DOHH2 (cell line): ENCODE results near the gene NUP210L.

ENCODE experiments used
- H3F3A ChIP-seq: fragments of 200-600 bp; sonication (generic), shearing (Covaris generic); 2 replicates; pipeline ENCODE4 v1.6.0; 2016; ENCODE audit warnings: antibody characterized with exemption, mild to moderate bottlenecking; ENCODE audit not compliant: control insufficient read depth, insufficient read depth
- H3K27ac ChIP-seq: fragments of 200-600 bp; sonication (generic); 2 replicates; pipeline ENCODE4 v1.5.1; 2014; ENCODE audit warnings: low read depth, mild to moderate bottlenecking, low read length, moderate library complexity
- H3K27me3 ChIP-seq: fragments of 200-600 bp; sonication (generic); 2 replicates; pipeline ENCODE4 v1.6.1; 2014; ENCODE audit warnings: mild to moderate bottlenecking, low read length, mixed read lengths; ENCODE audit not compliant: control insufficient read depth
- H3K36me3 ChIP-seq: fragments of 200-600 bp; sonication (generic); 2 replicates; pipeline ENCODE4 v1.6.1; 2014; ENCODE audit warnings: mild to moderate bottlenecking, low read length, moderate library complexity, mixed read lengths; ENCODE audit not compliant: control insufficient read depth
- H3K4me1 ChIP-seq: fragments of 200-600 bp; sonication (generic); 2 replicates; pipeline ENCODE4 v1.6.1; 2014; ENCODE audit warnings: mild to moderate bottlenecking, low read length, mixed read lengths; ENCODE audit not compliant: control insufficient read depth
- H3K4me2 ChIP-seq: fragments of 200-600 bp; sonication (generic); 2 replicates; pipeline ENCODE4 v1.6.0; 2014; ENCODE audit warnings: mild to moderate bottlenecking, low read length, moderate library complexity
- H3K4me3 ChIP-seq: fragments of 200-600 bp; sonication (generic); 2 replicates; pipeline ENCODE4 v1.5.1; 2014; ENCODE audit warnings: mild to moderate bottlenecking, low read length, mixed read lengths
- H3K79me2 ChIP-seq: fragments of 200-600 bp; sonication (generic); 2 replicates; pipeline ENCODE4 v1.6.1; 2014; ENCODE audit warnings: mild to moderate bottlenecking, low read length, mixed read lengths; ENCODE audit not compliant: control insufficient read depth
- H3K9me2 ChIP-seq: fragments of 200-600 bp; sonication (generic); replicated peaks from 2 replicates; pipeline ENCODE4 v1.6.1; 2014; ENCODE audit warnings: mild to moderate bottlenecking, low read length, mixed read lengths; ENCODE audit not compliant: control insufficient read depth
- H3K9me3 ChIP-seq: fragments of 200-600 bp; sonication (generic); 2 replicates; pipeline ENCODE4 v1.6.1; 2014; ENCODE audit warnings: antibody characterized with exemption, low read length, mixed read lengths; ENCODE audit not compliant: control insufficient read depth, insufficient read depth
- H4K20me1 ChIP-seq: fragments of 200-600 bp; sonication (generic); 2 replicates; pipeline ENCODE4 v1.6.0; 2014; ENCODE audit warnings: low read depth, mild to moderate bottlenecking, antibody characterized with exemption, low read length, moderate library complexity; ENCODE audit not compliant: control insufficient read depth, insufficient read depth
- CTCF ChIP-seq: fragments of 200-600 bp; sonication (generic); IDR thresholded peaks from one replicate; pipeline ENCODE4 v1.5.1; 2014; ENCODE audit warnings: antibody characterized with exemption, mild to moderate bottlenecking, low read depth, low read length; ENCODE audit not compliant: poor library complexity, severe bottlenecking
- EZH2phosphoT487 ChIP-seq: fragments of 200-600 bp; sonication (generic); IDR thresholded peaks from 2 replicates; pipeline ENCODE4 v1.6.1; 2017; ENCODE audit warnings: borderline replicate concordance, mild to moderate bottlenecking, antibody characterized with exemption, low read length, moderate library complexity, mixed read lengths

NUP210L gene

DNA sequence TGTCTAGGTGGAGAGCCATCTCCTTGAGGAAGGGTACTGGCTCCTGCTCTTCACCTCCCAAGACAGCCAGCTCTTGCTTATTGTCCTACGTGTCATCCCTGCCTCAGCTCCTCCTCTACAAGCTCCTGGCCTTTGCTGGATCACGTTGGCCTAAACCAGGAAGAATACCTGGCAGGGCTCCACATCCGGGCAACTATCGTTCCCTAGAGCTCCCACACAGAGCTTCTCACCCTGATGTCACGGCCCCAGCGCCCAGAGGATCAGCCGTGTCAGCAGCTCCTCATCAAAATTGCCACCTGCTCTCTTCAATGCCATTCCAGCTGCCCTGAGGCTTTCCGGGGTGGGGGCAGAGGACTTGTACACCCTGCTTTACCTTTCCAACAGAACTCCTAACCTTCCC, 38.9 kb upstream of the NUP210L start:
- Histone ChIP-seq H3K9me2 (no peaks in the 10 kb centered on the region), H3K9me3 (no peaks in the 10 kb centered on the region), H3K4me2 (no peak overlapping the region), H3K27me3 (peaks cover 52% of the 10 kb centered on the region), H3K36me3 (no peaks in the 10 kb centered on the region), H3F3A (no peaks in the 10 kb centered on the region), H3K79me2 (no peaks in the 10 kb centered on the region), H4K20me1 (no peaks in the 10 kb centered on the region), H3K4me1 (0 out of 2 replicates have a peak, but pooled peaks cover 4% of the 10 kb centered on the region), H3K4me3 (no peak overlapping the region), H3K27ac (no peak overlapping the region)
- TF ChIP-seq EZH2phosphoT487 = no peak
- no peak for TF ChIP-seq CTCF

DNA sequence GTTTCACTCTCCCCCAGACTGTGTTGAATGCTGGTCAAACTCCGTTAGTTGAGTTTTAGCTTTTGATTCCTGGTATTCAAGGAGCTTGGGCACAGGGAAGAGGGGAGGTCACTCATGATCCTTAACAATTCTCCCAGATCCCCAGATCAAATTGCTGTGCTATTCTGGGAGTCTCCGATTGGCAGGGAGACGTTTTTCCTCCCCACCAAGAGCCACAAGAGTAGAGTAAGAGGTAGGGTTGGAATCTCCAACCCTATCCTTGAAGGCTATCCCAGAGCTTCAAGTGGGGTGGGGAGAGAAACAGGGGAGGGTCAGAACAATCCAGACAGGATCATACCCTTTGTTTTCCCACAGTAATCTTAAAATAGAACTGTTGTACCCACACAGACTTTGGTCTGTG, 37.6 kb upstream of the NUP210L start:
- Histone ChIP-seq H3K4me3 (no peak overlapping the region), H4K20me1 (no peaks in the 10 kb centered on the region), H3K9me2 (no peaks in the 10 kb centered on the region), H3K4me2 (no peak overlapping the region), H3K27ac (no peak overlapping the region), H3K79me2 (no peaks in the 10 kb centered on the region), H3K36me3 (no peaks in the 10 kb centered on the region), H3K27me3 (peaks cover 52% of the 10 kb centered on the region), H3F3A (no peaks in the 10 kb centered on the region), H3K9me3 (no peaks in the 10 kb centered on the region), H3K4me1 (peaks cover 6% of the 10 kb centered on the region)
- TF ChIP-seq CTCF (no peak), EZH2phosphoT487 (0 out of 2 replicates have a peak, but pooled peaks have one; percentile 32)

DNA sequence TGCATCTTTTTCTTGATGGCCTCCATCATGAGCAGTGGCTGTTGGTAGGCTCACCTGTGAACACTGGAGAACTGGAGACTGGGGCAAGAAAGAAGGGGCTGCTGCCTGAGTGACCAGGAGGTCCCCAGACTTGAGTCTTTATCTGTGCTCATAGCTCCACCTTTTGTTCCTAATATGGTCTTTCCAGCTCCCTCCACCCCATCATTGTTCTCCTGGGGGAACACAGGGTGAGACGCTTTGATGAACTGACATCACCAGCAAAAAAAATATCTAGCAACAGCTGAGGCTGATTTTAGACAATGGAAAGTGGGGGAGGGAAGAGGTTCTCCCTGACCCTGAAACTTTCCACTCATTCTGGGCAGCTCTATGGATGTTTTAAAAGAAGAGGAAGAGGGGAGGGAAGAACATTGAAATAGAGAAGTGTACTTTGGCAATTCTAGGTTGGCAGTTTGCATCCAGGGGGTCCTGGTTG, 37.2 kb upstream of the NUP210L start, which contains the start of gene TPM3:
Gene TPM3, minus strand, starts transcription at position 111 of the 472 bp plus-strand sequence. Its CDS starts 82 bp downstream, at position 29.
- H3F3A ChIP-seq = no peaks in the 10 kb centered on the region
- H3K27ac ChIP-seq = no peak within 1 kb of the TSS
- H3K79me2 ChIP-seq = no peaks in the 10 kb centered on the region
- H3K36me3 ChIP-seq = no peaks in the 10 kb centered on the region
- H3K9me3 ChIP-seq = no peaks in the 10 kb centered on the region
- no peak for TF ChIP-seq EZH2phosphoT487
- TF ChIP-seq CTCF = no peak
- H3K4me3 ChIP-seq = no peak within 1 kb of the TSS
- H3K4me2 ChIP-seq = no peak within 1 kb of the TSS
- no peaks in the 10 kb centered on the region for H4K20me1 ChIP-seq
- H3K4me1 ChIP-seq = peaks cover 11% of the 10 kb centered on the region
- peaks cover 52% of the 10 kb centered on the region for H3K27me3 ChIP-seq
- H3K9me2 ChIP-seq = no peaks in the 10 kb centered on the region
